ENCODE results near the gene GALT.

- TF ChIP-seq CTCF (conservative IDR thresholded peaks at IDR 0.05; ENCODE audit: low read depth, low read length) (no peak), EZH2 (IDR thresholded peaks at IDR 0.05; ENCODE audit: low read length, unreplicated experiment) (no peak)
Measured at GRCh38 chr9:34653151-34654072, 6.9 kb downstream of the GALT start.

All from PC-3 (cell line).